Measurements from ENCODE around the gene OR8G1.
"Not testable (repeated sequence)": the region's sequence is repeated elsewhere in the genome, so short reads cannot be mapped to it uniquely, and the experiment has no call there.

GRCh38 chr11:124249869-124250268 is 9.0 kb downstream of the OR8G1 start:
- not testable (repeated sequence) for TF ChIP-seq CTCF (conservative IDR thresholded peaks at IDR 0.05; ENCODE audit: low read depth, low read length); EZH2 (IDR thresholded peaks at IDR 0.05; ENCODE audit: low read length, unreplicated experiment)
